D721Med (cell line): ENCODE results near the gene MT1X.
A peak's percentile ranks its signal among the peaks of the same experiment; 100 is the strongest.
"Not testable (repeated sequence)": the region's sequence is repeated elsewhere in the genome, so short reads cannot be mapped to it uniquely, and the experiment has no call there.

Experiments
- DNase-seq: peaks from one replicate; pipeline ENCODE4 v3.0.0; 2011; ENCODE audit warnings: low spot score; ENCODE audit not compliant: insufficient read length
- FAIRE-seq: peaks from 2 replicates; lab custom pipeline; 2011; peaks lifted over from hg19 to GRCh38; lab: Jason Lieb, UNC
- CTCF ChIP-seq: IDR thresholded peaks from 2 replicates; pipeline ENCODE4 v1.5.1; 2012; ENCODE audit warnings: mild to moderate bottlenecking, control low read depth; ENCODE audit not compliant: insufficient read depth; ENCODE audit errors: missing control alignments

Gene MT1X

GRCh38 chr16:56653218-56653617 lies 29.1 kb upstream of the MT1X start:
- FAIRE-seq = no peak
- TF ChIP-seq CTCF = no peak
- DNase-seq = no peak

GRCh38 chr16:56657555-56658326 lies 24.5 kb upstream of the MT1X start, which contains the start of gene MT1F:
Gene MT1F, plus strand, starts transcription at chr16:56657959. Its CDS starts 100 bp downstream, at chr16:56658059.
- FAIRE-seq (no peak), DNase-seq (peak; percentile 26)
- no peak for TF ChIP-seq CTCF

- no peak for TF ChIP-seq CTCF
- FAIRE-seq (no peak), DNase-seq (no peak)
Measured at GRCh38 chr16:56658327-56658875, 23.9 kb upstream of the MT1X start.

GRCh38 chr16:56662357-56663354 lies 19.6 kb upstream of the MT1X start:
- no peak for TF ChIP-seq CTCF
- DNase-seq (no peak), FAIRE-seq (no peak)

GRCh38 chr16:56664506-56664905 lies 17.8 kb upstream of the MT1X start:
- DNase-seq (no peak), FAIRE-seq (no peak)
- no peak for TF ChIP-seq CTCF

GRCh38 chr16:56665286-56666261 lies 16.7 kb upstream of the MT1X start:
- not testable (repeated sequence) for DNase-seq, FAIRE-seq
